SU-DHL-6 (cell line): ENCODE data around the gene VEGFA.

Experiments used
- CTCF ChIP-seq: fragments of 200-600 bp; sonication (generic); IDR thresholded peaks from one replicate; pipeline ENCODE4 v1.5.1; 2017; ENCODE audit warnings: antibody characterized with exemption, mild to moderate bottlenecking, low read length, moderate library complexity; ENCODE audit not compliant: insufficient read depth, poor library complexity, severe bottlenecking
- EZH2phosphoT487 ChIP-seq: fragments of 200-600 bp; sonication (generic), shearing (Covaris generic); conservative IDR thresholded peaks from 2 replicates; pipeline ENCODE4 v1.6.1; 2018; ENCODE audit warnings: mild to moderate bottlenecking, antibody characterized with exemption, low read length, moderate library complexity, mixed read lengths

- TF ChIP-seq CTCF, result no peak
- TF ChIP-seq EZH2phosphoT487, result no peak
These were observed 3.0 kb upstream of the VEGFA start for GRCh38 chr6:43766964-43767461.
